HepG2 (cell line): ENCODE data around the gene VWA7. TPM values are rescaled to one million over a fixed set of nuclear protein-coding genes. Genes with fewer than 3 reads are reported as not detected.
A peak's percentile ranks its signal among the peaks of the same experiment; 100 is the strongest.

ENCODE experiments used
- ATAC-seq: fragments of 200-7000 bp; cut with Tn5 transposase; 3 replicates; pipeline ENCODE4 v1.9.1; 2020; ENCODE audit warnings: mild to moderate bottlenecking, moderate library complexity
- BruUV-seq: library from RNA; stranded (reverse); fragments of 400-500 nt; replicated peaks from 2 replicates; lab custom pipeline; 2021; lab: Mats Ljungman, UMichigan
- CTCF ChIA-PET: fragments of 300-600 bp; formaldehyde crosslinking; extraction: SDS; loops from one replicate; lab custom pipeline; 2021; ENCODE audit warnings: low total read pairs, inconsistent platforms, low intra/inter-chr PET ratio; lab: Yijun Ruan, JAX
- POLR2A ChIA-PET: fragments of 350-600 bp; sonication (Branson Sonifier 250); formaldehyde crosslinking; loops from one replicate; lab custom pipeline; 2020; ENCODE audit warnings: antibody characterized with exemption, inconsistent platforms; lab: Yijun Ruan, JAX
- DNase-seq: peaks from one replicate; pipeline ENCODE4 v3.0.0-alpha.2; 2015; ENCODE audit warnings: low spot score
- FAIRE-seq: peaks from 3 replicates; lab custom pipeline; 2011; peaks lifted over from hg19 to GRCh38; lab: Jason Lieb, UNC
- H2AFZ ChIP-seq: one replicate; pipeline ENCODE4 v1.6.1; 2011; ENCODE audit warnings: low read length, inconsistent platforms
- H3K27ac ChIP-seq: fragments of 300-600 bp; 3 replicates; pipeline ENCODE4 v1.8.0; 2011; ENCODE audit warnings: mixed run types, mild to moderate bottlenecking, mixed read lengths, low read length, inconsistent platforms; ENCODE audit not compliant: insufficient read depth; ENCODE audit errors: extremely low read length
- H3K27me3 ChIP-seq, 2 experiments: fragments of 200-600 bp in 1 of 2; 2 replicates in 1 of 2; 3 replicates in 1 of 2; pipeline versions ENCODE4 v1.6.0 to v1.8.0; 2011; ENCODE audit warnings: low read length in 2 of 2, mild to moderate bottlenecking in 2 of 2, moderate library complexity in 2 of 2, inconsistent platforms in 1 of 2; ENCODE audit not compliant: insufficient read depth in 2 of 2, control insufficient read depth in 1 of 2
- H3K36me3 ChIP-seq, 2 experiments: fragments of 200-600 bp in 1 of 2; replicated peaks in 1 of 2; 2 replicates in 1 of 2; 3 replicates in 1 of 2; pipeline versions ENCODE4 v1.5.1 to v1.8.0; 2011; ENCODE audit warnings: low read length in 2 of 2, inconsistent platforms in 1 of 2; ENCODE audit not compliant: insufficient read depth in 2 of 2, control insufficient read depth in 1 of 2
- H3K4me1 ChIP-seq: 2 replicates; pipeline ENCODE4 v1.5.1; 2012; ENCODE audit warnings: low read length, inconsistent platforms; ENCODE audit not compliant: insufficient read depth
- H3K4me2 ChIP-seq: 2 replicates; pipeline ENCODE4 v1.6.0; 2011; ENCODE audit warnings: low read depth, low read length, inconsistent platforms
- H3K4me3 ChIP-seq, 3 experiments: fragments of 200-600 bp in 1 of 3; sonication (generic), shearing (Covaris generic) in 1 of 3; replicated peaks in 1 of 3; 2 replicates each; pipeline ENCODE4 v1.5.1; 2011 to 2016; ENCODE audit warnings: low read length in 3 of 3, inconsistent platforms in 2 of 3, low read depth in 2 of 3, mild to moderate bottlenecking in 2 of 3, control low read depth in 1 of 3, mixed read lengths in 1 of 3; ENCODE audit not compliant: insufficient read depth in 1 of 3
- H3K79me2 ChIP-seq: one replicate; pipeline ENCODE4 v1.6.1; 2011; ENCODE audit warnings: low read length, inconsistent platforms; ENCODE audit not compliant: insufficient read depth
- H3K9ac ChIP-seq: 2 replicates; pipeline ENCODE4 v1.6.0; 2011; ENCODE audit warnings: mild to moderate bottlenecking, low read depth, low read length, inconsistent platforms; ENCODE audit not compliant: insufficient read depth
- H3K9me3 ChIP-seq: 2 replicates; pipeline ENCODE4 v1.5.1; 2012; ENCODE audit warnings: mild to moderate bottlenecking, low read length
- H4K20me1 ChIP-seq: 2 replicates; pipeline ENCODE4 v1.6.0; 2011; ENCODE audit warnings: inconsistent platforms, mild to moderate bottlenecking, low read length, moderate library complexity; ENCODE audit not compliant: insufficient read depth
- AGO2 ChIP-seq: fragments of 200-400 bp; formaldehyde crosslinking; optimal IDR thresholded peaks from 2 replicates; pipeline ENCODE3; 2017; ENCODE audit warnings: mild to moderate bottlenecking, low read depth, low read length, moderate library complexity
- ETV5 ChIP-seq: IDR thresholded peaks from 2 replicates; pipeline ENCODE4 v1.6.1; 2018; ENCODE audit warnings: missing biosample characterization, missing genetic modification reagents, inconsistent platforms, borderline replicate concordance
- MATR3 ChIP-seq: sonication (generic); formaldehyde crosslinking; IDR thresholded peaks from 2 replicates; pipeline ENCODE4 v1.4.0; 2020; ENCODE audit warnings: missing genetic modification reagents
- MTA3 ChIP-seq: sonication (generic); formaldehyde crosslinking; IDR thresholded peaks from 2 replicates; pipeline ENCODE4 v1.4.0; 2020; ENCODE audit warnings: missing genetic modification reagents
- RBFOX2 ChIP-seq: fragments of 200-400 bp; formaldehyde crosslinking; IDR thresholded peaks from 2 replicates; pipeline ENCODE4 v1.6.1; 2017; ENCODE audit warnings: low read depth, mild to moderate bottlenecking, low read length
- YY1 ChIP-seq: IDR thresholded peaks from 2 replicates; pipeline ENCODE4 v1.6.1; 2011; ENCODE audit warnings: low read length, low read depth, moderate library complexity, mild to moderate bottlenecking; ENCODE audit not compliant: insufficient read depth, insufficient replicate concordance
- ZNF12 ChIP-seq: sonication (generic); formaldehyde crosslinking; IDR thresholded peaks from 2 replicates; pipeline ENCODE4 v1.5.0; 2020; ENCODE audit warnings: missing genetic modification reagents
- ZNF496 ChIP-seq: sonication (generic); formaldehyde crosslinking; IDR thresholded peaks from 2 replicates; pipeline ENCODE4 v1.8.1; 2023; ENCODE audit warnings: mild to moderate bottlenecking, moderate library complexity, missing genetic modification reagents; ENCODE audit not compliant: insufficient replicate concordance
- ZNF768 ChIP-seq: sonication (generic); formaldehyde crosslinking; IDR thresholded peaks from 2 replicates; pipeline ENCODE4 v1.4.0; 2020; ENCODE audit warnings: missing genetic modification reagents
- ZNF839 ChIP-seq: sonication (generic); formaldehyde crosslinking; IDR thresholded peaks from 2 replicates; pipeline ENCODE4 v1.4.0; 2020; ENCODE audit warnings: missing genetic modification reagents, mild to moderate bottlenecking, borderline replicate concordance
- WGBS: methylation state at CpG from one replicate; pipeline ENCODE4 v1.1.6; 2017; ENCODE audit warnings: low lambda C conversion rate; 5-methylcytosine and 5-hydroxymethylcytosine counted together
- in situ Hi-C: cut with HindIII; loops from 2 replicates; pipeline ENCODE4 v1.10.0; 2017; ENCODE audit warnings: low pct_unique_long_range_greater_than_20kb; ENCODE audit not compliant: extremely low pct_ligation_motif_present
- intact Hi-C: fragments of 100-400 bp; cut with micrococcal nuclease; formaldehyde crosslinking; loops from one replicate; pipeline ENCODE4 v1.10.0; 2022; ENCODE audit not compliant: unreplicated experiment
- polyA plus RNA-seq, 8 experiments: library from polyadenylated mRNA; depleted of rRNA in 3 of 8; stranded (reverse) in 7 of 8; unstranded in 1 of 8; fragments of >200 nt; fragmentation: Illumina TruSeq in 4 of 8; extraction: Trizol in 4 of 8; gene quantifications; 2 replicates each; pipeline versions ENCODE4 v1.2.1 to v1.2.3, GENCODE V29; 2011 to 2016; ENCODE audit warnings: low read depth in 4 of 8, missing spikeins in 1 of 8, mixed read lengths in 1 of 8; ENCODE audit not compliant: insufficient read depth in 1 of 8
- total RNA-seq, 5 experiments: library from RNA; depleted of rRNA; stranded (reverse); fragments of >200 nt; fragmentation: Illumina TruSeq; extraction: Trizol; gene quantifications; 2 replicates each; pipeline ENCODE4 v1.2.3, GENCODE V29; 2016; ENCODE audit warnings: low read depth in 1 of 5
- TF ChIP-seq, protein P1 (sequence below): sonication (generic); formaldehyde crosslinking; IDR thresholded peaks from 2 replicates; pipeline ENCODE4 v1.5.1; 2020; ENCODE audit warnings: mild to moderate bottlenecking, missing genetic modification reagents, moderate library complexity
- TF ChIP-seq, protein P2 (sequence below): sonication (generic); formaldehyde crosslinking; IDR thresholded peaks from 2 replicates; pipeline ENCODE4 v1.5.1; 2020; ENCODE audit warnings: missing genetic modification reagents, mild to moderate bottlenecking, borderline replicate concordance

Gene VWA7
- total and polyA plus RNA-seq, 2 of the 13 experiments (the other 11 are each of a cell fraction or from before 2014, with no cell fraction given), result 0.86 to 3.3 TPM

DNA sequence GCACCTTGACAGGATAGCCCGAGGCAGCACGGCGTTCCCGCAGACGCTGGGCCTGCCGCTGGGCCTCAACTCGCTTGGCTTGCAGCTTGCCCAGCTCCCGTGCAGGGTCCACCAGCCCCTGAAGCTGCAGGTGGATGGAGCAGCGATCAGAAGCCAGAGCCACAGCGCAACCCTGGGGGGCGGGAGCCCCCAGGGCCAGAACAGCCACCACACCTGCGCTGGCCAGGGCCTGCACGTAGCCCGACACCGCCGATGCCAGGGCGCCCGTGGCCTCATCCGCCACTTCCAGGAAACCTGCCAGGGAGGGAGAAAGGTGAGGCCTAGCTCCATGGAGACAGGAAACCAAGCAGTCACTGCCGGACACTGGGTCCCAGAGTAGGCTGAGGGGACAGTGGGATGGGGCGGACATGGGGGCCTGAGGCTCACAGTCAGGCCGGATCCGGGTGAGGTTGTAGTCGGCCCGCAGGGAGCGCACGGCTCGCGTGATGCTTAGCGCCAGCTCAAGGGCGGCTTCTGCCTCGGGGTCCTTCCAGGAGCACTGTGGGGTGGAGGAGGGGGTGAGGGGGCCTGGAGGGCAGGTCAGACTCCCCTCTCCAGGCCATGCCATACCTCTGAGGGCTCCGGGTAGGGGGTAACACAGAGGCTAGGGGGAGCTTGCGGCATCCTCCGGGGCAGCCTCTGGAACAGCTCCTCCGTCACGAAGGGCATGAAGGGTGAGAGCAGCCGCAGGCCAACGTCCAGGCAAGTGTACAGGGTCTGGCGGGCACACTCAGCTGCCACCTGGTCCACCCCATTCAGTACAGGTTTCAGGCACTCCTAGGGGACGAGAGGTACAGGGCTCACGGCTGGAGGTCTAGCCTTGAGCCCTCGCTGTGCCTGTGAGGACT, 2.1 kb upstream of the VWA7 start:
- peak overlapping the region; percentile 70 for H3K27ac ChIP-seq

More for the DNA sequence above, 2.1 kb upstream of the VWA7 start:
- intact Hi-C loops, result loop anchor here (10.0 kb wide), 1 partner anchor 146 kb away; the partner anchor contains the start of gene C2
- Histone ChIP-seq H3K9ac (no peak overlapping the region), H3K4me1 (peaks cover 47% of the 10 kb centered on the region), H3K4me2 (0 out of 2 replicates have a peak overlapping the region, but pooled peaks have one; percentile 88), H3K9me3 (no peaks in the 10 kb centered on the region), H3K79me2 (no peaks in the 10 kb centered on the region), H4K20me1 (no peaks in the 10 kb centered on the region), H3K27me3 (no peaks in the 10 kb centered on the region), H2AFZ (no peak overlapping the region), H3K36me3 (peaks cover 36 to 42% of the 10 kb centered on the region in 2 experiments), H3K4me3 (no peak overlapping the region)
- no peak for FAIRE-seq
- WGBS, result 97% methylated on average over 14 of the region's 43 CpGs
- in situ Hi-C loops, result no loop called here
- ChIA-PET POLR2A (interaction anchor here (1.1 to 8.2 kb wide), 15 partner anchors 8 to 126 kb away, joined by 3 to 66 read pairs (median 10); partner anchors contain the start of genes BAG6, CLIC1, HSPA1A and HSPA1B), CTCF (no interaction called here)
- ATAC-seq, result no peak
- DNase-seq, result no peak
- BruUV-seq, result no TSS peak
- TF ChIP-seq ZNF12 (CRISPR knock-in tag), result no peak
- TF ChIP-seq YY1, result no peak
- no peak for TF ChIP-seq MATR3 (CRISPR knock-in tag)
- peak; percentile 57 for TF ChIP-seq AGO2
- TF ChIP-seq, protein P1, sequence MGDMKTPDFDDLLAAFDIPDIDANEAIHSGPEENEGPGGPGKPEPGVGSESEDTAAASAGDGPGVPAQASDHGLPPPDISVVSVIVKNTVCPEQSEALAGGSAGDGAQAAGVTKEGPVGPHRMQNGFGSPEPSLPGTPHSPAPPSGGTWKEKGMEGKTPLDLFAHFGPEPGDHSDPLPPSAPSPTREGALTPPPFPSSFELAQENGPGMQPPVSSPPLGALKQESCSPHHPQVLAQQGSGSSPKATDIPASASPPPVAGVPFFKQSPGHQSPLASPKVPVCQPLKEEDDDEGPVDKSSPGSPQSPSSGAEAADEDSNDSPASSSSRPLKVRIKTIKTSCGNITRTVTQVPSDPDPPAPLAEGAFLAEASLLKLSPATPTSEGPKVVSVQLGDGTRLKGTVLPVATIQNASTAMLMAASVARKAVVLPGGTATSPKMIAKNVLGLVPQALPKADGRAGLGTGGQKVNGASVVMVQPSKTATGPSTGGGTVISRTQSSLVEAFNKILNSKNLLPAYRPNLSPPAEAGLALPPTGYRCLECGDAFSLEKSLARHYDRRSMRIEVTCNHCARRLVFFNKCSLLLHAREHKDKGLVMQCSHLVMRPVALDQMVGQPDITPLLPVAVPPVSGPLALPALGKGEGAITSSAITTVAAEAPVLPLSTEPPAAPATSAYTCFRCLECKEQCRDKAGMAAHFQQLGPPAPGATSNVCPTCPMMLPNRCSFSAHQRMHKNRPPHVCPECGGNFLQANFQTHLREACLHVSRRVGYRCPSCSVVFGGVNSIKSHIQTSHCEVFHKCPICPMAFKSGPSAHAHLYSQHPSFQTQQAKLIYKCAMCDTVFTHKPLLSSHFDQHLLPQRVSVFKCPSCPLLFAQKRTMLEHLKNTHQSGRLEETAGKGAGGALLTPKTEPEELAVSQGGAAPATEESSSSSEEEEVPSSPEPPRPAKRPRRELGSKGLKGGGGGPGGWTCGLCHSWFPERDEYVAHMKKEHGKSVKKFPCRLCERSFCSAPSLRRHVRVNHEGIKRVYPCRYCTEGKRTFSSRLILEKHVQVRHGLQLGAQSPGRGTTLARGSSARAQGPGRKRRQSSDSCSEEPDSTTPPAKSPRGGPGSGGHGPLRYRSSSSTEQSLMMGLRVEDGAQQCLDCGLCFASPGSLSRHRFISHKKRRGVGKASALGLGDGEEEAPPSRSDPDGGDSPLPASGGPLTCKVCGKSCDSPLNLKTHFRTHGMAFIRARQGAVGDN (CRISPR knock-in tag), result 0 out of 2 replicates have a peak, but pooled peaks have one; percentile 19
- TF ChIP-seq, protein P2, sequence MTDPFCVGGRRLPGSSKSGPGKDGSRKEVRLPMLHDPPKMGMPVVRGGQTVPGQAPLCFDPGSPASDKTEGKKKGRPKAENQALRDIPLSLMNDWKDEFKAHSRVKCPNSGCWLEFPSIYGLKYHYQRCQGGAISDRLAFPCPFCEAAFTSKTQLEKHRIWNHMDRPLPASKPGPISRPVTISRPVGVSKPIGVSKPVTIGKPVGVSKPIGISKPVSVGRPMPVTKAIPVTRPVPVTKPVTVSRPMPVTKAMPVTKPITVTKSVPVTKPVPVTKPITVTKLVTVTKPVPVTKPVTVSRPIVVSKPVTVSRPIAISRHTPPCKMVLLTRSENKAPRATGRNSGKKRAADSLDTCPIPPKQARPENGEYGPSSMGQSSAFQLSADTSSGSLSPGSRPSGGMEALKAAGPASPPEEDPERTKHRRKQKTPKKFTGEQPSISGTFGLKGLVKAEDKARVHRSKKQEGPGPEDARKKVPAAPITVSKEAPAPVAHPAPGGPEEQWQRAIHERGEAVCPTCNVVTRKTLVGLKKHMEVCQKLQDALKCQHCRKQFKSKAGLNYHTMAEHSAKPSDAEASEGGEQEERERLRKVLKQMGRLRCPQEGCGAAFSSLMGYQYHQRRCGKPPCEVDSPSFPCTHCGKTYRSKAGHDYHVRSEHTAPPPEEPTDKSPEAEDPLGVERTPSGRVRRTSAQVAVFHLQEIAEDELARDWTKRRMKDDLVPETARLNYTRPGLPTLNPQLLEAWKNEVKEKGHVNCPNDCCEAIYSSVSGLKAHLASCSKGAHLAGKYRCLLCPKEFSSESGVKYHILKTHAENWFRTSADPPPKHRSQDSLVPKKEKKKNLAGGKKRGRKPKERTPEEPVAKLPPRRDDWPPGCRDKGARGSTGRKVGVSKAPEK (CRISPR knock-in tag), result no peak
- peak; percentile 28; the same call in 1 of the 2 replicates for TF ChIP-seq ZNF768 (CRISPR knock-in tag)
- TF ChIP-seq MTA3 (CRISPR knock-in tag), result no peak
- TF ChIP-seq ZNF839 (CRISPR knock-in tag), result 0 out of 2 replicates have a peak, but pooled peaks have one; percentile 62
- TF ChIP-seq ETV5 (CRISPR knock-in tag), result no peak
- TF ChIP-seq RBFOX2, result peak; percentile 66
- TF ChIP-seq ZNF496 (CRISPR knock-in tag), result no peak
